ENCODE data around the gene RBMS1.

RBMS1 gene

DNA sequence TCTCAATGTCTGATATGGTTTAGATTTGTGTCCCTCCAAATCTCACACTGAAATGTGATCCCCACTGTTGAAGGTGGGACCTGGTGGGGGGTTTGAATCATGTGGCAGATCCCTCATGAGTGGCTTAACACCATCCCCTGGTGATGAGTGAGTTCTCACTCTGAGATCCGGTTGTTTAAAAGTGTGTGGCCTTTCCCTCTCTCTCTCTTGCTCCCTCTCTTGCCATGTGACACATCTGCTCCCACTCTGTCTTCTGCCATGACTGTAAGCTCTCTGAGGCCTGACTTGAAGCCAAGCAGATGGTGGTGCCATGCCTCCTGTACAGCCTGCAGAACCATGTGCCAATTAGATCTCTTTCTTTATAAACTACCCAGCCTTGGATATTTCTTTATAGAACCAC, 108.8 kb downstream of the RBMS1 start:
- H3K36me3 ChIP-seq (replicated peaks; ENCODE audit: insufficient read depth, low read length) = no peaks in the 10 kb centered on the region
- H3K27me3 ChIP-seq (replicated peaks; ENCODE audit: insufficient read depth, low read length) = no peaks in the 10 kb centered on the region
- no peak overlapping the region for H3K4me2 ChIP-seq (ENCODE audit: low read depth, low read length)
- no peaks in the 10 kb centered on the region for H4K20me1 ChIP-seq (ENCODE audit: insufficient read depth, low read length)
- no peak overlapping the region for H3K4me3 ChIP-seq (ENCODE audit: low read length)
- no peak overlapping the region for H2AFZ ChIP-seq (ENCODE audit: low read length)
- no peak overlapping the region for H3K9ac ChIP-seq (ENCODE audit: low read length)
- no peak for TF ChIP-seq EZH2 (optimal IDR thresholded peaks at IDR 0.05; ENCODE audit: low read depth, low read length)
- TF ChIP-seq, protein P1, sequence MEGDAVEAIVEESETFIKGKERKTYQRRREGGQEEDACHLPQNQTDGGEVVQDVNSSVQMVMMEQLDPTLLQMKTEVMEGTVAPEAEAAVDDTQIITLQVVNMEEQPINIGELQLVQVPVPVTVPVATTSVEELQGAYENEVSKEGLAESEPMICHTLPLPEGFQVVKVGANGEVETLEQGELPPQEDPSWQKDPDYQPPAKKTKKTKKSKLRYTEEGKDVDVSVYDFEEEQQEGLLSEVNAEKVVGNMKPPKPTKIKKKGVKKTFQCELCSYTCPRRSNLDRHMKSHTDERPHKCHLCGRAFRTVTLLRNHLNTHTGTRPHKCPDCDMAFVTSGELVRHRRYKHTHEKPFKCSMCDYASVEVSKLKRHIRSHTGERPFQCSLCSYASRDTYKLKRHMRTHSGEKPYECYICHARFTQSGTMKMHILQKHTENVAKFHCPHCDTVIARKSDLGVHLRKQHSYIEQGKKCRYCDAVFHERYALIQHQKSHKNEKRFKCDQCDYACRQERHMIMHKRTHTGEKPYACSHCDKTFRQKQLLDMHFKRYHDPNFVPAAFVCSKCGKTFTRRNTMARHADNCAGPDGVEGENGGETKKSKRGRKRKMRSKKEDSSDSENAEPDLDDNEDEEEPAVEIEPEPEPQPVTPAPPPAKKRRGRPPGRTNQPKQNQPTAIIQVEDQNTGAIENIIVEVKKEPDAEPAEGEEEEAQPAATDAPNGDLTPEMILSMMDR (IDR thresholded peaks at IDR 0.05; ENCODE audit: low read length) = no peak
- no peak for TF ChIP-seq EZH2phosphoT487 (IDR thresholded peaks at IDR 0.05; ENCODE audit: low read length)
- H3K4me1 ChIP-seq (ENCODE audit: low read length) = peaks cover 7% of the 10 kb centered on the region; the same call in 1 of the 2 replicates
- peaks cover 43% of the 10 kb centered on the region for H3K79me2 ChIP-seq (ENCODE audit: low read length)
- no peaks in the 10 kb centered on the region for H3K9me3 ChIP-seq (replicated peaks; ENCODE audit: insufficient read depth, low read length)
- H3F3A ChIP-seq (ENCODE audit: insufficient read depth, low read length) = 0 out of 2 replicates have a peak, but pooled peaks cover 2% of the 10 kb centered on the region
- H3K9me2 ChIP-seq (replicated peaks; ENCODE audit: insufficient read depth, low read length) = no peaks in the 10 kb centered on the region
- H3K27ac ChIP-seq (ENCODE audit: low read length) = no peak overlapping the region
- DNase-seq = no peak

DNA sequence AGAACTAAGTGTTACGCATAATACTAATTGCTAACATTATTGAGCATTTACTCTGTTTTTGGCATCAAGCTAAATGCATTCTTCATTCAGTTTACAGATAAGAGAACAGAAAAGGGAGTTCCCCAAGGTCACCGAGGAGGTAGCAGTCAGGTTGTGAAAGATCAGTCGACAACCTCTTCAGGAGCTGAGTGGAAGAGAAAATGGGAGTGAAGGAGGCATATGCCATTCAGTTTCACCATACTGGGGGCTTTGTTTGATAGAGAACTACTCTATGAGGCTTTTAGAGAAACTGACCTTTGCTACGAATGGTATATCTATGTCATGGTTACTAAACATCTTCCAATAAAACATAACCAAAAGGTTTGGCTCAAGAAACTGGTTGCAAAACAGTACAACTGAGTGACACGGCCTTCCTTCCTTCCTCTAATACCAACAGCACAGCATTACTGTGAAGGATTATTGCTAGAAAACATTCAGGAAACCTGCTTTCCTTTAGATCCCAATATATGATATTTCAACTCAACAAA, 112.1 kb downstream of the RBMS1 start:
- Histone ChIP-seq H3K36me3 (replicated peaks; ENCODE audit: insufficient read depth, low read length) (no peaks in the 10 kb centered on the region), H3K9me3 (replicated peaks; ENCODE audit: insufficient read depth, low read length) (no peaks in the 10 kb centered on the region), H3K9me2 (replicated peaks; ENCODE audit: insufficient read depth, low read length) (no peaks in the 10 kb centered on the region), H3K9ac (ENCODE audit: low read length) (no peak overlapping the region), H3K79me2 (ENCODE audit: low read length) (peaks cover 34% of the 10 kb centered on the region), H3K4me2 (ENCODE audit: low read depth, low read length) (no peak overlapping the region), H2AFZ (ENCODE audit: low read length) (no peak overlapping the region), H3K4me1 (ENCODE audit: low read length) (no peaks in the 10 kb centered on the region), H3K4me3 (ENCODE audit: low read length) (no peak overlapping the region), H3F3A (ENCODE audit: insufficient read depth, low read length) (0 out of 2 replicates have a peak, but pooled peaks cover 2% of the 10 kb centered on the region), H4K20me1 (ENCODE audit: insufficient read depth, low read length) (no peaks in the 10 kb centered on the region), H3K27ac (ENCODE audit: low read length) (no peak overlapping the region), H3K27me3 (replicated peaks; ENCODE audit: insufficient read depth, low read length) (no peaks in the 10 kb centered on the region)
- TF ChIP-seq, protein P1 (IDR thresholded peaks at IDR 0.05; ENCODE audit: low read length) = no peak
- TF ChIP-seq EZH2 (optimal IDR thresholded peaks at IDR 0.05; ENCODE audit: low read depth, low read length) (no peak), EZH2phosphoT487 (IDR thresholded peaks at IDR 0.05; ENCODE audit: low read length) (no peak)
- no peak for DNase-seq

DNA sequence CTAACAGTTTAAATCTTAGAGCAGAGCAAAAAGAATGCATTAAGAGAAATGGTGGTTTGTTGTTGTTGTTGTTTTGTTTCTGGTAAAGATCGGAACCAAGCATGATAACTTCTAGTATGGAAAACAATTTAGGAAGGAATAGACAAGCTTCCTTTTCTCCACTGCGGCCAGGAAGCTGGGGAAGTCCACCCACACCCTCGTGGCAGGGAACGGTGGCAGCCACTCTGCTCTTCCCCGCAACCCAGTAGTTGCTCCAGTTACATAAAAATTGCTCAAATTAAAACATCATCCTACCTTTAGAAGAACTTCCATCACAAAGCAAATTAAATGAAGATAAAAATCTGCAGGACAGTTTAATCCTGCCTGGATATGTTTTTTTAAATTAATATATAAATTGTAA, 113.0 kb downstream of the RBMS1 start:
- Histone ChIP-seq H4K20me1 (ENCODE audit: insufficient read depth, low read length) (no peaks in the 10 kb centered on the region), H3K4me1 (ENCODE audit: low read length) (peaks cover 7% of the 10 kb centered on the region), H2AFZ (ENCODE audit: low read length) (no peak overlapping the region), H3F3A (ENCODE audit: insufficient read depth, low read length) (0 out of 2 replicates have a peak, but pooled peaks cover 2% of the 10 kb centered on the region), H3K9ac (ENCODE audit: low read length) (no peak overlapping the region), H3K36me3 (replicated peaks; ENCODE audit: insufficient read depth, low read length) (no peaks in the 10 kb centered on the region), H3K9me3 (replicated peaks; ENCODE audit: insufficient read depth, low read length) (no peaks in the 10 kb centered on the region), H3K4me3 (ENCODE audit: low read length) (no peak overlapping the region), H3K79me2 (ENCODE audit: low read length) (peaks cover 38% of the 10 kb centered on the region), H3K27me3 (replicated peaks; ENCODE audit: insufficient read depth, low read length) (no peaks in the 10 kb centered on the region), H3K27ac (ENCODE audit: low read length) (no peak overlapping the region), H3K9me2 (replicated peaks; ENCODE audit: insufficient read depth, low read length) (no peaks in the 10 kb centered on the region), H3K4me2 (ENCODE audit: low read depth, low read length) (no peak overlapping the region)
- TF ChIP-seq EZH2phosphoT487 (IDR thresholded peaks at IDR 0.05; ENCODE audit: low read length) (no peak), EZH2 (optimal IDR thresholded peaks at IDR 0.05; ENCODE audit: low read depth, low read length) (no peak)
- TF ChIP-seq, protein P1 (IDR thresholded peaks at IDR 0.05; ENCODE audit: low read length) = no peak
- no peak for DNase-seq

Data from MM.1S (cell line).